Naive thymus-derived CD8-positive, alpha-beta T cell (primary cell): ENCODE data around the gene SCAF4. TPM values are rescaled to one million over a fixed set of nuclear protein-coding genes. Genes with fewer than 3 reads are reported as not detected.
"Not testable (repeated sequence)": the region's sequence is repeated elsewhere in the genome, so short reads cannot be mapped to it uniquely, and the experiment has no call there.

Experiments
- ATAC-seq, 2 donors: fragments of 150-1000 bp; cut with Tn5 transposase in 1 of 2; sonication (Bioruptor Pico), chemical (Tn5 transposase) in 1 of 2; 1 replicate in 1 of 2; 2 replicates in 1 of 2; pipeline ENCODE4 v1.10.0; 2021; ENCODE audit warnings: mild to moderate bottlenecking in 2 of 2, moderate library complexity in 2 of 2
- POLR2A ChIA-PET: fragments of 350-600 bp; sonication (Branson Sonifier 250); formaldehyde crosslinking; loops from one replicate; lab custom pipeline; 2021; ENCODE audit warnings: antibody characterized with exemption; lab: Charles Lee
- DNase-seq, 10 donors: peaks; one replicate each; pipeline versions ENCODE4 v3.0.0 to v3.0.0-alpha.2; 2020 to 2022
- H3K27ac Mint-ChIP-seq, 10 donors: one replicate each; pipeline ENCODE4 v1.8.0; 2020 to 2022; ENCODE audit warnings: mild to moderate bottlenecking in 10 of 10, mixed read lengths in 10 of 10, moderate library complexity in 4 of 10, inconsistent platforms in 1 of 10
- H3K27me3 Mint-ChIP-seq, 5 donors: one replicate each; pipeline ENCODE4 v1.8.0; 2021 to 2022; ENCODE audit warnings: mixed read lengths in 5 of 5
- H3K36me3 Mint-ChIP-seq, 3 donors: one replicate each; pipeline ENCODE4 v1.8.0; 2020 to 2022; ENCODE audit warnings: mixed read lengths in 3 of 3, mild to moderate bottlenecking in 2 of 3, inconsistent platforms in 1 of 3
- H3K4me1 Mint-ChIP-seq, 4 donors: one replicate each; pipeline ENCODE4 v1.8.0; 2021 to 2022; ENCODE audit warnings: mixed read lengths in 4 of 4
- H3K4me3 Mint-ChIP-seq, 10 donors: one replicate each; pipeline ENCODE4 v1.8.0; 2020 to 2022; ENCODE audit warnings: mild to moderate bottlenecking in 10 of 10, mixed read lengths in 10 of 10, moderate library complexity in 6 of 10, inconsistent platforms in 1 of 10
- H3K9me3 Mint-ChIP-seq, 9 donors: one replicate each; pipeline ENCODE4 v1.8.0; 2020 to 2022; ENCODE audit warnings: mixed read lengths in 9 of 9, mild to moderate bottlenecking in 3 of 9, inconsistent platforms in 1 of 9, moderate library complexity in 1 of 9
- polyA plus RNA-seq, 3 donors: library from polyadenylated mRNA; unstranded; fragments of 300-500 nt; fragmentation: Illumina TruSeq; gene quantifications; one replicate each; pipeline ENCODE4 v1.2.3, GENCODE V29; 2021
- total RNA-seq, 8 experiments: library from RNA in 2 of 8; stranded (reverse) in 2 of 8; gene quantifications; one replicate each; pipeline ENCODE4 v1.2.3 and lab custom pipeline; 2021 to 2026

Gene SCAF4
- 10 to 100 TPM; 59.2 to 67.1 TPM for total RNA-seq
- 10 to 100 TPM; 12.2 to 29.0 (median 21.1) TPM for polyA plus RNA-seq
- total RNA-seq (lab: John Stamatoyannopoulos, UW): 30.0 to 43.3 (median 34.6) reads per million in 6 experiments

- POLR2A ChIA-PET: interaction anchor here (0.6 to 1.0 kb wide), 3 partner anchors 10 to 837 kb away, joined by 3 to 4 read pairs (median 4); no protein-coding TSS in a partner anchor
- Mint-ChIP-seq H3K4me1 (peaks cover 0 to 25% (median 11%) of the 10 kb centered on the region in 4 donors), H3K27me3 (no peaks in the 10 kb centered on the region), H3K27ac (peak within 1 kb of the TSS; percentile 49 to 96 (median 86)), H3K36me3 (no peaks in the 10 kb centered on the region), H3K4me3 (peak within 1 kb of the TSS in 7 of 10 donors; percentile 52 to 94 (median 89)), H3K9me3 (no peaks in the 10 kb centered on the region)
- ATAC-seq: peak; percentile 79 to 80
- peak; percentile 44 to 84 (median 80) for DNase-seq
Measured at GRCh38 chr21:31731857-31732596, at the start of gene SCAF4. Gene SCAF4, minus strand, starts transcription at chr21:31732118. Its CDS starts 426 bp downstream, at chr21:31731692.

GRCh38 chr21:31780944-31781343 is 49.0 kb upstream of the SCAF4 start:
- Mint-ChIP-seq H3K27ac (no peak overlapping the region), H3K4me1 (peaks cover 3 to 8% (median 5%) of the 10 kb centered on the region in 4 donors), H3K27me3 (peaks cover 10 to 22% (median 11%) of the 10 kb centered on the region in 5 donors), H3K36me3 (peaks cover 0 to 2% (median 0%) of the 10 kb centered on the region in 3 donors), H3K9me3 (no peaks in the 10 kb centered on the region), H3K4me3 (no peak overlapping the region)
- no peak for ATAC-seq
- DNase-seq: no peak
- POLR2A ChIA-PET: no interaction called here

GRCh38 chr21:31778546-31778945 is 46.6 kb upstream of the SCAF4 start:
- Mint-ChIP-seq H3K4me3 (no peak overlapping the region), H3K9me3 (no peaks in the 10 kb centered on the region), H3K27ac (no peak overlapping the region), H3K4me1 (peaks cover 0 to 11% (median under 1%) of the 10 kb centered on the region in 4 donors), H3K36me3 (peaks cover 0 to 2% (median 0%) of the 10 kb centered on the region in 3 donors), H3K27me3 (peaks cover 10 to 22% (median 11%) of the 10 kb centered on the region in 5 donors)
- DNase-seq (no peak), ATAC-seq (no peak)
- POLR2A ChIA-PET: no interaction called here

- POLR2A ChIA-PET: no interaction called here
- DNase-seq (no peak), ATAC-seq (no peak)
- H3K9me3 Mint-ChIP-seq: no peaks in the 10 kb centered on the region
- peaks cover 0 to 2% (median 0%) of the 10 kb centered on the region in 3 donors for H3K36me3 Mint-ChIP-seq
- H3K27me3 Mint-ChIP-seq: peaks cover 8 to 22% (median 8%) of the 10 kb centered on the region in 5 donors
- peaks cover 0 to 18% (median under 1%) of the 10 kb centered on the region in 4 donors for H3K4me1 Mint-ChIP-seq
- H3K27ac Mint-ChIP-seq: no peak overlapping the region
- no peak overlapping the region for H3K4me3 Mint-ChIP-seq
Measured at GRCh38 chr21:31777857-31778256, 45.9 kb upstream of the SCAF4 start.

- ATAC-seq (no peak), DNase-seq (no peak)
- Mint-ChIP-seq H3K4me3 (no peak overlapping the region), H3K9me3 (no peaks in the 10 kb centered on the region), H3K27ac (no peak overlapping the region), H3K27me3 (peaks cover 0 to 8% (median 0%) of the 10 kb centered on the region in 5 donors), H3K4me1 (peaks cover 0 to 20% (median 0%) of the 10 kb centered on the region in 4 donors), H3K36me3 (no peaks in the 10 kb centered on the region)
- POLR2A ChIA-PET: no interaction called here
Measured at GRCh38 chr21:31774031-31774430, 42.1 kb upstream of the SCAF4 start.

GRCh38 chr21:31772674-31773555 is 41.0 kb upstream of the SCAF4 start:
- DNase-seq: no peak
- H3K27me3 Mint-ChIP-seq: no peaks in the 10 kb centered on the region
- peak overlapping the region in 2 of 10 donors; percentile 62 to 66 for H3K27ac Mint-ChIP-seq
- POLR2A ChIA-PET: interaction anchor here (1.5 kb wide), 1 partner anchor 42 kb away, joined by 4 read pairs; no protein-coding TSS in a partner anchor
- H3K4me1 Mint-ChIP-seq: peaks cover 0 to 20% (median 0%) of the 10 kb centered on the region in 4 donors
- no peak for ATAC-seq
- H3K9me3 Mint-ChIP-seq: no peaks in the 10 kb centered on the region
- no peaks in the 10 kb centered on the region for H3K36me3 Mint-ChIP-seq
- H3K4me3 Mint-ChIP-seq: peak overlapping the region in 1 of 10 donors; percentile 46

GRCh38 chr21:31771685-31772084 is 39.8 kb upstream of the SCAF4 start:
- no peak for ATAC-seq
- H3K4me3 Mint-ChIP-seq: no peak overlapping the region
- no peaks in the 10 kb centered on the region for H3K27me3 Mint-ChIP-seq
- H3K4me1 Mint-ChIP-seq: peaks cover 0 to 20% (median 0%) of the 10 kb centered on the region in 4 donors
- no peak overlapping the region for H3K27ac Mint-ChIP-seq
- H3K9me3 Mint-ChIP-seq: no peaks in the 10 kb centered on the region
- no peaks in the 10 kb centered on the region for H3K36me3 Mint-ChIP-seq
- POLR2A ChIA-PET: no interaction called here
- DNase-seq: no peak

- no peaks in the 10 kb centered on the region for H3K36me3 Mint-ChIP-seq
- POLR2A ChIA-PET: no interaction called here
- H3K9me3 Mint-ChIP-seq: no peaks in the 10 kb centered on the region
- no peak overlapping the region for H3K4me3 Mint-ChIP-seq
- DNase-seq (no peak), ATAC-seq (no peak)
- H3K27ac Mint-ChIP-seq: no peak overlapping the region
- H3K4me1 Mint-ChIP-seq: peaks cover 0 to 12% (median 0%) of the 10 kb centered on the region in 4 donors
- peaks cover 0 to 2% (median 0%) of the 10 kb centered on the region in 5 donors for H3K27me3 Mint-ChIP-seq
Measured at GRCh38 chr21:31768710-31769109, 36.8 kb upstream of the SCAF4 start.

GRCh38 chr21:31766899-31767298 is 35.0 kb upstream of the SCAF4 start:
- Mint-ChIP-seq H3K4me1 (no peaks in the 10 kb centered on the region), H3K27ac (no peak overlapping the region), H3K4me3 (no peak overlapping the region), H3K9me3 (no peaks in the 10 kb centered on the region), H3K27me3 (peaks cover 0 to 16% (median 5%) of the 10 kb centered on the region in 5 donors), H3K36me3 (no peaks in the 10 kb centered on the region)
- ATAC-seq (no peak), DNase-seq (no peak)
- POLR2A ChIA-PET: no interaction called here

- H3K9me3 Mint-ChIP-seq, POLR2A ChIA-PET: not testable (repeated sequence)
- H3K27me3 Mint-ChIP-seq: peaks cover 0 to 25% (median 5%) of the 10 kb centered on the region in 5 donors
Measured at GRCh38 chr21:31765850-31766249, 33.9 kb upstream of the SCAF4 start.

GRCh38 chr21:31760931-31761330 is 29.0 kb upstream of the SCAF4 start:
- peaks cover 2 to 25% (median 5%) of the 10 kb centered on the region in 5 donors for H3K27me3 Mint-ChIP-seq
- ATAC-seq (no peak), DNase-seq (no peak)
- H3K4me3 Mint-ChIP-seq: no peak overlapping the region
- POLR2A ChIA-PET: no interaction called here
- H3K27ac Mint-ChIP-seq: no peak overlapping the region
- no peaks in the 10 kb centered on the region for H3K4me1 Mint-ChIP-seq
- H3K9me3 Mint-ChIP-seq: no peaks in the 10 kb centered on the region
- no peaks in the 10 kb centered on the region for H3K36me3 Mint-ChIP-seq

More at GRCh38 chr21:31765850-31766249, 33.9 kb upstream of the SCAF4 start:
- H3K4me3 Mint-ChIP-seq, H3K27ac Mint-ChIP-seq, DNase-seq, H3K4me1 Mint-ChIP-seq, H3K36me3 Mint-ChIP-seq, ATAC-seq: not testable (repeated sequence)

GRCh38 chr21:31756787-31757186 is 24.9 kb upstream of the SCAF4 start:
- peaks cover 0 to 8% (median 2%) of the 10 kb centered on the region in 5 donors for H3K27me3 Mint-ChIP-seq
- no peak overlapping the region for H3K27ac Mint-ChIP-seq
- DNase-seq (no peak), ATAC-seq (no peak)
- no peaks in the 10 kb centered on the region for H3K9me3 Mint-ChIP-seq
- POLR2A ChIA-PET: no interaction called here
- H3K4me3 Mint-ChIP-seq: no peak overlapping the region
- H3K4me1 Mint-ChIP-seq: no peaks in the 10 kb centered on the region
- H3K36me3 Mint-ChIP-seq: no peaks in the 10 kb centered on the region
